Panc1 (cell line): ENCODE data around the gene NHSL1.

Experiments used
- CTCF ChIP-seq: fragments of 450-650 bp; IDR thresholded peaks from 2 replicates; pipeline ENCODE4 v1.5.1; 2017; ENCODE audit warnings: mild to moderate bottlenecking
- POLR2AphosphoS5 ChIP-seq: IDR thresholded peaks from 2 replicates; pipeline ENCODE4 v1.6.1; 2012; ENCODE audit warnings: mild to moderate bottlenecking, low read depth, low read length, moderate library complexity
- REST ChIP-seq, 2 experiments: IDR thresholded peaks; 2 replicates each; pipeline ENCODE4 v1.6.1; 2011 to 2012; ENCODE audit warnings: low read depth in 2 of 2, control low read depth in 1 of 2, low read length in 1 of 2, mild to moderate bottlenecking in 1 of 2, moderate library complexity in 1 of 2; ENCODE audit not compliant: insufficient read depth in 1 of 2
- SIN3A ChIP-seq: IDR thresholded peaks from 2 replicates; pipeline ENCODE4 v1.6.1; 2012; ENCODE audit warnings: low read depth, mild to moderate bottlenecking, low read length, moderate library complexity, borderline replicate concordance; ENCODE audit not compliant: insufficient read depth
- TCF7L2 ChIP-seq: IDR thresholded peaks from 2 replicates; pipeline ENCODE4 v1.6.1; 2011; ENCODE audit warnings: mild to moderate bottlenecking, low read depth, low read length, inconsistent platforms

- TF ChIP-seq CTCF (no peak), POLR2AphosphoS5 (no peak), SIN3A (no peak), TCF7L2 (no peak), REST (IDR thresholded peaks at IDR 0.05; ENCODE audit: insufficient read depth in 1 of 2, low read depth in 2 of 2, low read length in 1 of 2) (no peak)
These were observed 28.3 kb upstream of the NHSL1 start for GRCh38 chr6:138527411-138528088.
